Neural progenitor cell (in vitro differentiated cells): ENCODE measurements around the gene ASTN2.

ENCODE experiments used
- CTCF ChIP-seq: fragments of 200-600 bp; sonication (generic); IDR thresholded peaks from 2 replicates; pipeline ENCODE4 v1.5.1; 2017; ENCODE audit warnings: antibody characterized with exemption, mild to moderate bottlenecking
- EZH2 ChIP-seq: fragments of 200-600 bp; sonication (generic); IDR thresholded peaks from 2 replicates; pipeline ENCODE4 v1.6.1; 2017; ENCODE audit warnings: antibody characterized with exemption, mild to moderate bottlenecking, moderate library complexity
- EZH2phosphoT487 ChIP-seq: fragments of 200-600 bp; sonication (generic); IDR thresholded peaks from 2 replicates; pipeline ENCODE4 v1.6.1; 2017; ENCODE audit warnings: antibody characterized with exemption

- no peak for TF ChIP-seq CTCF
- TF ChIP-seq EZH2phosphoT487 = no peak
- no peak for TF ChIP-seq EZH2
Measured at GRCh38 chr9:116686693-116687073, 728.2 kb downstream of the ASTN2 start.
